ENCODE measurements around the gene CD82.

- TF ChIP-seq CTCF (IDR thresholded peaks at IDR 0.05), result no peak
- no peak for TF ChIP-seq POLR2A (IDR thresholded peaks at IDR 0.05)
- TF ChIP-seq POLR2AphosphoS5 (IDR thresholded peaks at IDR 0.05; ENCODE audit: insufficient read depth in 1 of 2, low read depth in 1 of 2), result no peak
Observed at GRCh38 chr11:44611687-44612434, 46.4 kb downstream of the CD82 start.
